A549 treated with AZD9567 at 1 μM for 4 hours (cell line): ENCODE results near the gene GNG3. TPM values are rescaled to one million over a fixed set of nuclear protein-coding genes. Genes with fewer than 3 reads are reported as not detected.

Experiments
- total RNA-seq: library from RNA; stranded (reverse); fragments of 200-300 nt; extraction: Qiagen RNA extraction; gene quantifications from 5 replicates; pipeline ENCODE4 v1.2.3, GENCODE V29; 2022; ENCODE audit not compliant: insufficient read depth

Gene GNG3
- 0.09 TPM in 1 of 5 replicates, not detected in the others for total RNA-seq

GRCh38 chr11:62707277-62707861 lies at the start of gene GNG3, which contains the start of gene BSCL2:
TSS of gene GNG3 (plus strand) at chr11:62707676. CDS start at chr11:62708296, 620 bp downstream.
TSS of gene BSCL2 (minus strand) at chr11:62707424. CDS start at chr11:62707195, 229 bp downstream.

GRCh38 chr11:62665075-62665598 lies 42.3 kb upstream of the GNG3 start, which contains the start of the genes C11orf98 and CSKMT:
TSS of gene C11orf98 (minus strand) at chr11:62665210. CDS start at chr11:62665169, 41 bp downstream.
TSS of gene CSKMT (plus strand) at chr11:62665312. CDS start at chr11:62665880, 568 bp downstream.

GRCh38 chr11:62671608-62672389 lies 35.7 kb upstream of the GNG3 start, which contains the start of the genes LBHD1 and UQCC3:
TSS of gene LBHD1 (minus strand) at chr11:62672267. CDS start at chr11:62670031, 2,236 bp downstream.
TSS of gene UQCC3 (plus strand) at chr11:62671673. CDS start at chr11:62671746, 73 bp downstream.

GRCh38 chr11:62678770-62679696 lies 28.4 kb upstream of the GNG3 start, which contains the start of gene UBXN1:
TSS of gene UBXN1 (minus strand) at chr11:62679073. CDS start at chr11:62678923, 150 bp downstream.

GRCh38 chr11:62689421-62690183 lies 17.9 kb upstream of the GNG3 start, which contains the start of gene LRRN4CL:
TSS of gene LRRN4CL (minus strand) at chr11:62689530. CDS start at chr11:62688508, 1,022 bp downstream.

GRCh38 chr11:62727165-62727871 lies 19.8 kb downstream of the GNG3 start, which contains the start of gene HNRNPUL2:
TSS of gene HNRNPUL2 (minus strand) at chr11:62727457. CDS start at chr11:62727156, 301 bp downstream.

GRCh38 chr11:62728171-62728988 lies 20.9 kb downstream of the GNG3 start, which contains the start of gene TTC9C:
TSS of gene TTC9C (plus strand) at chr11:62728486. CDS start at chr11:62728849, 363 bp downstream.

GRCh38 chr11:62753736-62754603 lies 46.5 kb downstream of the GNG3 start, which contains the start of gene ZBTB3:
TSS of gene ZBTB3 (minus strand) at chr11:62754160. CDS start at chr11:62753664, 496 bp downstream.

Other genes starting within 250 kb of the GNG3 start
- gene AHNAK, start 160.9 kb upstream of the GNG3 start, total RNA-seq: 302 to 368 TPM (median 355 TPM) in 5 replicates
- gene EEF1G, start 133.8 kb upstream of the GNG3 start, total RNA-seq: 1,906 to 2,030 TPM (median 1,958 TPM) in 5 replicates
- gene TUT1, start 116.2 kb upstream of the GNG3 start, total RNA-seq: 11.0 to 17.1 TPM (median 16.1 TPM) in 5 replicates
- gene MTA2, start 105.8 kb upstream of the GNG3 start, total RNA-seq: 78.1 to 84.0 TPM (median 82.0 TPM) in 5 replicates
- 19.0 to 24.5 TPM (median 22.2 TPM) in 5 replicates for gene EML3, start 94.9 kb upstream of the GNG3 start, total RNA-seq
- 1.6 to 4.0 TPM (median 3.3 TPM) in 5 replicates for gene ROM1, start 94.4 kb upstream of the GNG3 start, total RNA-seq
- 31.5 to 62.5 TPM (median 57.4 TPM) in 5 replicates for gene B3GAT3, start 85.7 kb upstream of the GNG3 start, total RNA-seq
- 235 to 274 TPM (median 257 TPM) in 5 replicates for gene GANAB, start 61.1 kb upstream of the GNG3 start, total RNA-seq
- 23.9 to 26.5 TPM (median 25.3 TPM) in 5 replicates for gene INTS5, start 54.4 kb upstream of the GNG3 start, total RNA-seq
- gene C11orf98, start 42.5 kb upstream of the GNG3 start, total RNA-seq: 105 to 143 TPM (median 136 TPM) in 5 replicates
- gene CSKMT, start 42.4 kb upstream of the GNG3 start, total RNA-seq: 13.6 to 21.8 TPM (median 18.4 TPM) in 5 replicates
- 19.0 to 37.4 TPM (median 35.6 TPM) in 5 replicates for gene UQCC3, start 36.0 kb upstream of the GNG3 start, total RNA-seq
- gene LBHD1, start 35.4 kb upstream of the GNG3 start, total RNA-seq: 2.6 to 5.1 TPM (median 4.1 TPM) in 5 replicates
- gene UBXN1, start 28.6 kb upstream of the GNG3 start, total RNA-seq: 86.8 to 127 TPM (median 119 TPM) in 5 replicates
- gene LRRN4CL, start 18.1 kb upstream of the GNG3 start, total RNA-seq: 0.06 to 0.13 TPM (median 0.10 TPM) in 4 of 5 replicates, not detected in the other
- 42.8 to 90.9 TPM (median 77.6 TPM) in 5 replicates for gene BSCL2, start 252 bp upstream of the GNG3 start, total RNA-seq
- 37.9 to 42.5 TPM (median 40.9 TPM) in 5 replicates for gene HNRNPUL2, start 19.8 kb downstream of the GNG3 start, total RNA-seq
- 30.4 to 50.8 TPM (median 32.7 TPM) in 5 replicates for gene TTC9C, start 20.8 kb downstream of the GNG3 start, total RNA-seq
- gene ZBTB3, start 46.5 kb downstream of the GNG3 start, total RNA-seq: 1.0 to 2.9 TPM (median 1.3 TPM) in 5 replicates
- 165 to 192 TPM (median 183 TPM) in 5 replicates for gene POLR2G, start 53.9 kb downstream of the GNG3 start, total RNA-seq
- gene TAF6L, start 63.7 kb downstream of the GNG3 start, total RNA-seq: 14.2 to 15.2 TPM (median 14.7 TPM) in 5 replicates
- 66.2 to 95.9 TPM (median 86.1 TPM) in 5 replicates for gene TMEM179B, start 79.7 kb downstream of the GNG3 start, total RNA-seq
- gene TMEM223, start 84.3 kb downstream of the GNG3 start, total RNA-seq: 20.3 to 33.0 TPM (median 29.3 TPM) in 5 replicates
- gene NXF1, start 97.8 kb downstream of the GNG3 start, total RNA-seq: 59.2 to 67.6 TPM (median 64.3 TPM) in 5 replicates
- gene STX5, start 124.4 kb downstream of the GNG3 start, total RNA-seq: 18.0 to 29.8 TPM (median 27.4 TPM) in 5 replicates
- not detected in 5 replicates for gene TEX54, start 125.2 kb downstream of the GNG3 start, total RNA-seq
- 56.0 to 86.0 TPM (median 83.4 TPM) in 5 replicates for gene WDR74, start 131.9 kb downstream of the GNG3 start, total RNA-seq
- gene SLC3A2, start 173.2 kb downstream of the GNG3 start, total RNA-seq: 779 to 1,086 TPM (median 990 TPM) in 5 replicates
- 0.03 to 0.06 TPM (median 0.03 TPM) in 3 of 5 replicates, not detected in the others for gene CHRM1, start 213.7 kb downstream of the GNG3 start, total RNA-seq